GM23338 (cell line): ENCODE results near the gene ANO4. TPM values are rescaled to one million over a fixed set of nuclear protein-coding genes. Genes with fewer than 3 reads are reported as not detected.

Experiments
- ATAC-seq: fragments of 200-7000 bp; cut with Tn5 transposase; 3 replicates; pipeline ENCODE4 v1.9.1; 2020
- DNase-seq: peaks from one replicate; pipeline ENCODE4 v3.0.0-alpha.2; 2015; ENCODE audit warnings: low spot score
- H2AFZ ChIP-seq: fragments of 200-600 bp; sonication (generic); 2 replicates; pipeline ENCODE4 v1.8.0; 2016; ENCODE audit warnings: antibody characterized with exemption, mild to moderate bottlenecking, moderate library complexity
- H3F3A ChIP-seq: fragments of 200-600 bp; sonication (generic); replicated peaks from 2 replicates; pipeline ENCODE4 v1.8.0; 2017; ENCODE audit warnings: antibody characterized with exemption, mixed run types, low read depth
- H3K27ac ChIP-seq: fragments of 200-600 bp; sonication (generic); 2 replicates; pipeline ENCODE4 v1.6.1; 2016; ENCODE audit warnings: low read depth
- H3K27me3 ChIP-seq: fragments of 200-600 bp; sonication (generic); 2 replicates; pipeline ENCODE4 v1.8.0; 2016; ENCODE audit warnings: mild to moderate bottlenecking, mixed run types, moderate library complexity; ENCODE audit not compliant: insufficient read depth
- H3K36me3 ChIP-seq: fragments of 200-600 bp; sonication (generic); 2 replicates; pipeline ENCODE4 v1.8.0; 2016; ENCODE audit warnings: mild to moderate bottlenecking; ENCODE audit not compliant: insufficient read depth
- H3K4me1 ChIP-seq: fragments of 200-600 bp; sonication (generic); 2 replicates; pipeline ENCODE4 v1.8.0; 2016; ENCODE audit warnings: mild to moderate bottlenecking, moderate library complexity; ENCODE audit not compliant: insufficient read depth
- H3K4me2 ChIP-seq: fragments of 200-600 bp; sonication (generic); 2 replicates; pipeline ENCODE4 v1.7.1; 2017; ENCODE audit warnings: mixed run types
- H3K4me3 ChIP-seq: fragments of 200-600 bp; sonication (generic); 2 replicates; pipeline ENCODE4 v1.6.1; 2016; ENCODE audit warnings: mixed run types
- H3K79me2 ChIP-seq: fragments of 200-600 bp; sonication (generic); replicated peaks from 2 replicates; pipeline ENCODE4 v1.8.0; 2017; ENCODE audit warnings: mild to moderate bottlenecking; ENCODE audit not compliant: insufficient read depth
- H3K9me2 ChIP-seq: fragments of 200-600 bp; sonication (generic); 2 replicates; pipeline ENCODE4 v1.8.0; 2017; ENCODE audit not compliant: insufficient read depth
- H4K20me1 ChIP-seq: fragments of 200-600 bp; sonication (generic); replicated peaks from 2 replicates; pipeline ENCODE4 v1.8.0; 2017; ENCODE audit warnings: mild to moderate bottlenecking; ENCODE audit not compliant: insufficient read depth
- H3K27ac Mint-ChIP-seq: 2 replicates; pipeline ENCODE4 v1.8.0; 2020; ENCODE audit warnings: inconsistent platforms, mild to moderate bottlenecking, moderate library complexity, mixed read lengths
- H3K27me3 Mint-ChIP-seq: 3 replicates; pipeline ENCODE4 v1.8.0; 2022; ENCODE audit warnings: low read depth, mild to moderate bottlenecking, moderate library complexity, mixed read lengths, inconsistent platforms; ENCODE audit not compliant: insufficient read depth, poor library complexity
- H3K36me3 Mint-ChIP-seq: 3 replicates; pipeline ENCODE4 v1.8.0; 2021; ENCODE audit warnings: low read depth, mild to moderate bottlenecking, inconsistent platforms, moderate library complexity, mixed read lengths
- H3K4me1 Mint-ChIP-seq: 3 replicates; pipeline ENCODE4 v1.8.0; 2020; ENCODE audit warnings: mild to moderate bottlenecking, inconsistent platforms, mixed read lengths
- H3K4me3 Mint-ChIP-seq: 3 replicates; pipeline ENCODE4 v1.8.0; 2021; ENCODE audit warnings: moderate library complexity, mild to moderate bottlenecking, inconsistent platforms, mixed read lengths
- H3K9me3 Mint-ChIP-seq: 3 replicates; pipeline ENCODE4 v1.8.0; 2020; ENCODE audit warnings: moderate library complexity, mild to moderate bottlenecking, inconsistent platforms, mixed read lengths
- EZH2 ChIP-seq: fragments of 200-600 bp; sonication (generic); IDR thresholded peaks from one replicate; pipeline ENCODE4 v1.8.0; 2017; ENCODE audit warnings: antibody characterized with exemption, mild to moderate bottlenecking, low read depth; ENCODE audit not compliant: unreplicated experiment
- JUNB ChIP-seq: IDR thresholded peaks from one replicate; pipeline ENCODE4 v1.6.1; 2016; ENCODE audit warnings: antibody characterized with exemption; ENCODE audit not compliant: unreplicated experiment
- STAT1 ChIP-seq: IDR thresholded peaks from one replicate; pipeline ENCODE4 v1.6.1; 2016; ENCODE audit warnings: antibody characterized with exemption; ENCODE audit not compliant: unreplicated experiment
- polyA plus RNA-seq: library from polyadenylated mRNA; unstranded; fragments of >200 nt; fragmentation: Nextera tagmentation; extraction: Ambion mirVana; gene quantifications from 2 replicates; pipeline ENCODE4 v1.2.1, GENCODE V29; 2016
- total RNA-seq: library from RNA; depleted of rRNA; stranded (reverse); fragments of >200 nt; shearing (Covaris generic); gene quantifications from 2 replicates; pipeline ENCODE4 v1.2.3, GENCODE V29; 2014
- TF ChIP-seq, protein P1 (sequence below), 2 experiments: fragments of 200-600 bp in 1 of 2; sonication (generic) in 1 of 2; conservative IDR thresholded peaks; 2 replicates each; pipeline versions ENCODE4 v1.5.1 to v1.6.1; 2016 to 2017; ENCODE audit warnings: antibody characterized with exemption in 2 of 2, low read depth in 2 of 2, mild to moderate bottlenecking in 2 of 2, moderate library complexity in 1 of 2
- TF ChIP-seq, protein P2 (sequence below): IDR thresholded peaks from one replicate; pipeline ENCODE4 v1.6.1; 2018; ENCODE audit warnings: antibody characterized with exemption; ENCODE audit not compliant: unreplicated experiment

The ANO4 gene
- total and polyA plus RNA-seq, 2 experiments from 2014 or later: 1.7 to 8.7 TPM

DNA sequence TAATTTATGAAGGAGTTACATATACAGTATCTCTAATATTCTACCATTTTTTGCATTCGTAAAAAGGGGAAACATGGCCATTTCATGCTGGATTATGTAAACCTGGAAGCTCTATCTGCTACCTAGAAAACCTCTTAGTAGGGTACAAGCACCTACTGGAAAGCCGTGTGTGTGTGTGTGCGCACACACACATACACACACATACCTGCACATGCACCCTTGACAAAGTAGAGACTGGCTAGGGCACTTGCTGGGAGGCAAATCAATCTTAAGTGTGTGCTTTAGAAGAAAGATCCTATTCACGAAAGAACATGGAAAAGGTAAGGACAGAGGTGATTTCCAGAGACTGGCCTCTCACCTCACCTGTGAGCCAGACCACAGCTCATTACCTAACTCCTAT lies 224.6 kb downstream of the ANO4 start:
- no peak for DNase-seq
- no peak overlapping the region for H3K4me3 Mint-ChIP-seq
- ATAC-seq: no peak
- H3K4me3 ChIP-seq: no peak overlapping the region
- no peak overlapping the region for H2AFZ ChIP-seq
- H3K27ac Mint-ChIP-seq: no peak overlapping the region
- H3K27ac ChIP-seq: no peak overlapping the region
- H3K9me2 ChIP-seq: no peaks in the 10 kb centered on the region
- TF ChIP-seq STAT1: no peak
- TF ChIP-seq, protein P1, sequence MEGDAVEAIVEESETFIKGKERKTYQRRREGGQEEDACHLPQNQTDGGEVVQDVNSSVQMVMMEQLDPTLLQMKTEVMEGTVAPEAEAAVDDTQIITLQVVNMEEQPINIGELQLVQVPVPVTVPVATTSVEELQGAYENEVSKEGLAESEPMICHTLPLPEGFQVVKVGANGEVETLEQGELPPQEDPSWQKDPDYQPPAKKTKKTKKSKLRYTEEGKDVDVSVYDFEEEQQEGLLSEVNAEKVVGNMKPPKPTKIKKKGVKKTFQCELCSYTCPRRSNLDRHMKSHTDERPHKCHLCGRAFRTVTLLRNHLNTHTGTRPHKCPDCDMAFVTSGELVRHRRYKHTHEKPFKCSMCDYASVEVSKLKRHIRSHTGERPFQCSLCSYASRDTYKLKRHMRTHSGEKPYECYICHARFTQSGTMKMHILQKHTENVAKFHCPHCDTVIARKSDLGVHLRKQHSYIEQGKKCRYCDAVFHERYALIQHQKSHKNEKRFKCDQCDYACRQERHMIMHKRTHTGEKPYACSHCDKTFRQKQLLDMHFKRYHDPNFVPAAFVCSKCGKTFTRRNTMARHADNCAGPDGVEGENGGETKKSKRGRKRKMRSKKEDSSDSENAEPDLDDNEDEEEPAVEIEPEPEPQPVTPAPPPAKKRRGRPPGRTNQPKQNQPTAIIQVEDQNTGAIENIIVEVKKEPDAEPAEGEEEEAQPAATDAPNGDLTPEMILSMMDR (conservative IDR thresholded peaks at IDR 0.05; ENCODE audit: low read depth in 2 of 2): no peak
- no peaks in the 10 kb centered on the region for H3K36me3 ChIP-seq
- no peaks in the 10 kb centered on the region for H3K4me1 Mint-ChIP-seq
- H3K36me3 Mint-ChIP-seq: peaks cover 3% of the 10 kb centered on the region; the same call in 1 of the 3 replicates
- H4K20me1 ChIP-seq: no peaks in the 10 kb centered on the region
- H3K79me2 ChIP-seq: no peaks in the 10 kb centered on the region
- H3K4me2 ChIP-seq: no peak overlapping the region
- H3F3A ChIP-seq: no peaks in the 10 kb centered on the region
- H3K27me3 ChIP-seq: no peaks in the 10 kb centered on the region
- no peaks in the 10 kb centered on the region; the same call in 2 of the 3 replicates for H3K9me3 Mint-ChIP-seq
- H3K4me1 ChIP-seq: no peaks in the 10 kb centered on the region
- H3K27me3 Mint-ChIP-seq: no peaks in the 10 kb centered on the region

- Histone ChIP-seq H3K4me3 (no peak overlapping the region), H4K20me1 (no peaks in the 10 kb centered on the region), H3K4me1 (no peaks in the 10 kb centered on the region), H3F3A (no peaks in the 10 kb centered on the region), H3K9me2 (no peaks in the 10 kb centered on the region), H3K4me2 (no peak overlapping the region), H3K36me3 (no peaks in the 10 kb centered on the region), H2AFZ (no peak overlapping the region), H3K27ac (no peak overlapping the region), H3K79me2 (no peaks in the 10 kb centered on the region), H3K27me3 (no peaks in the 10 kb centered on the region)
- no peak for TF ChIP-seq EZH2
- TF ChIP-seq JUNB: no peak
- TF ChIP-seq, protein P2, sequence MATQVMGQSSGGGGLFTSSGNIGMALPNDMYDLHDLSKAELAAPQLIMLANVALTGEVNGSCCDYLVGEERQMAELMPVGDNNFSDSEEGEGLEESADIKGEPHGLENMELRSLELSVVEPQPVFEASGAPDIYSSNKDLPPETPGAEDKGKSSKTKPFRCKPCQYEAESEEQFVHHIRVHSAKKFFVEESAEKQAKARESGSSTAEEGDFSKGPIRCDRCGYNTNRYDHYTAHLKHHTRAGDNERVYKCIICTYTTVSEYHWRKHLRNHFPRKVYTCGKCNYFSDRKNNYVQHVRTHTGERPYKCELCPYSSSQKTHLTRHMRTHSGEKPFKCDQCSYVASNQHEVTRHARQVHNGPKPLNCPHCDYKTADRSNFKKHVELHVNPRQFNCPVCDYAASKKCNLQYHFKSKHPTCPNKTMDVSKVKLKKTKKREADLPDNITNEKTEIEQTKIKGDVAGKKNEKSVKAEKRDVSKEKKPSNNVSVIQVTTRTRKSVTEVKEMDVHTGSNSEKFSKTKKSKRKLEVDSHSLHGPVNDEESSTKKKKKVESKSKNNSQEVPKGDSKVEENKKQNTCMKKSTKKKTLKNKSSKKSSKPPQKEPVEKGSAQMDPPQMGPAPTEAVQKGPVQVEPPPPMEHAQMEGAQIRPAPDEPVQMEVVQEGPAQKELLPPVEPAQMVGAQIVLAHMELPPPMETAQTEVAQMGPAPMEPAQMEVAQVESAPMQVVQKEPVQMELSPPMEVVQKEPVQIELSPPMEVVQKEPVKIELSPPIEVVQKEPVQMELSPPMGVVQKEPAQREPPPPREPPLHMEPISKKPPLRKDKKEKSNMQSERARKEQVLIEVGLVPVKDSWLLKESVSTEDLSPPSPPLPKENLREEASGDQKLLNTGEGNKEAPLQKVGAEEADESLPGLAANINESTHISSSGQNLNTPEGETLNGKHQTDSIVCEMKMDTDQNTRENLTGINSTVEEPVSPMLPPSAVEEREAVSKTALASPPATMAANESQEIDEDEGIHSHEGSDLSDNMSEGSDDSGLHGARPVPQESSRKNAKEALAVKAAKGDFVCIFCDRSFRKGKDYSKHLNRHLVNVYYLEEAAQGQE: no peak
- Mint-ChIP-seq H3K27ac (no peak overlapping the region), H3K4me1 (no peaks in the 10 kb centered on the region), H3K27me3 (no peaks in the 10 kb centered on the region), H3K4me3 (no peak overlapping the region), H3K36me3 (peaks cover 3% of the 10 kb centered on the region; the same call in 1 of the 3 replicates), H3K9me3 (no peaks in the 10 kb centered on the region; the same call in 2 of the 3 replicates)
- no peak for ATAC-seq
- DNase-seq: no peak
Observed at GRCh38 chr12:101019667-101020066, 225.1 kb downstream of the ANO4 start.
